ENCODE data around the gene SRGAP3. TPM values are rescaled to one million over a fixed set of nuclear protein-coding genes. Genes with fewer than 3 reads are reported as not detected.

SRGAP3 gene
- total and polyA plus RNA-seq, 10 of the 15 experiments (the other 5 are each of a cell fraction or from before 2014, with no cell fraction given), result 0.32 to 1.7 (median 0.99) TPM

GRCh38 chr3:9100513-9100894 lies 148.9 kb downstream of the SRGAP3 start (continued):
- TF ChIP-seq SRF (IDR thresholded peaks at IDR 0.05; ENCODE audit: low read depth in 2 of 2, low read length in 2 of 2) (no peak), POU2F2 (IDR thresholded peaks at IDR 0.05; ENCODE audit: borderline replicate concordance, low read depth, low read length) (no peak), PBX3 (IDR thresholded peaks at IDR 0.05; ENCODE audit: insufficient replicate concordance, low read depth, low read length) (peak; percentile 92), PRDM15 (CRISPR knock-in tag; IDR thresholded peaks at IDR 0.05) (no peak), EGR1 (IDR thresholded peaks at IDR 0.05; ENCODE audit: borderline replicate concordance in 1 of 2, low read depth in 2 of 2, low read length in 2 of 2) (no peak), GATAD2B (conservative IDR thresholded peaks at IDR 0.05; ENCODE audit: low read depth) (no peak), ATF2 (IDR thresholded peaks at IDR 0.05; ENCODE audit: low read length) (no peak), IKZF1 (conservative IDR thresholded peaks at IDR 0.05) (0 out of 2 replicates have a peak, but pooled peaks have one; percentile 7), FOXM1 (IDR thresholded peaks at IDR 0.05; ENCODE audit: low read depth, low read length) (no peak), ZBTB33 (IDR thresholded peaks at IDR 0.05) (no peak), KDM1A (IDR thresholded peaks at IDR 0.05; ENCODE audit: borderline replicate concordance) (no peak), SREBF1 (IDR thresholded peaks at IDR 0.05; ENCODE audit: low read length) (no peak), STAT3 (IDR thresholded peaks at IDR 0.05; ENCODE audit: low read depth, low read length) (no peak), ZBTB11 (CRISPR knock-in tag; IDR thresholded peaks at IDR 0.05) (no peak), SIX5 (IDR thresholded peaks at IDR 0.05; ENCODE audit: low read depth, low read length, severe bottlenecking) (no peak), IRF5 (IDR thresholded peaks at IDR 0.05; ENCODE audit: borderline replicate concordance) (no peak)
